ENCODE data around the gene TTLL11. TPM values are rescaled to one million over a fixed set of nuclear protein-coding genes. Genes with fewer than 3 reads are reported as not detected.
A peak's percentile ranks its signal among the peaks of the same experiment; 100 is the strongest.

Gene TTLL11
- total RNA-seq, 1 donor from 2014 or later: 6.9 TPM

DNA sequence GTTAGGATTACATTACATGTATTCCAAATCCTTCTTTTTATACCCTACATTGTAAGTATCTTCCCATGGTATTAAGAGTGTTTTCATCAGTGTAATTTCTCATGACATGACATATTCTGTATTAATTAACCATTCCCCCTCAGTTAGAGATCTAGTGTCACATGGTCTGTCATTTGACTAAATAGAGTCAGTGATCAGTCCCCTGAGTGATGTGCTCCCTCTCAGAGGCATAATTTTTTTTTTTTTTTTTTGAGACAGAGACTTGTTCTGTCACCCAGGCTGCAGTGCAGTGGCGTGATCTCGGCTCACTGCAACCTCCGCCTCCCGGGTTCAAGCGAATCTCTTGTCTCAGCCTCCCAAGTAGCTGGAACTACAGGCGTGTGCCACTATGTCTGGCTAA, 218.6 kb downstream of the TTLL11 start:
- H3K4me1 Mint-ChIP-seq (ENCODE audit: low read depth, unreplicated experiment): peaks cover 7% of the 10 kb centered on the region
- H3K36me3 Mint-ChIP-seq (ENCODE audit: low read depth, unreplicated experiment): peaks cover 2% of the 10 kb centered on the region
- Histone ChIP-seq H3K36me3 (ENCODE audit: insufficient read depth, low read length) (no peaks in the 10 kb centered on the region), H2AFZ (ENCODE audit: low read depth, low read length) (no peak overlapping the region), H3K4me2 (ENCODE audit: low read length) (no peak overlapping the region), H3K4me3 (ENCODE audit: insufficient read depth, low read depth, low read length) (no peak overlapping the region), H3K9me3 (ENCODE audit: insufficient read depth, low read depth, low read length) (no peaks in the 10 kb centered on the region), H3K79me2 (ENCODE audit: insufficient read depth, low read length) (no peaks in the 10 kb centered on the region), H3K27me3 (ENCODE audit: insufficient read depth, low read length) (no peaks in the 10 kb centered on the region), H3K27ac (ENCODE audit: low read depth, low read length) (no peak overlapping the region), H4K20me1 (ENCODE audit: insufficient read depth, low read length) (no peaks in the 10 kb centered on the region), H3K9ac (ENCODE audit: low read length) (no peak overlapping the region), H3K4me1 (ENCODE audit: insufficient read depth, low read length) (peaks cover 16% of the 10 kb centered on the region)
- FAIRE-seq: no peak
- no peak overlapping the region for H3K27ac Mint-ChIP-seq (ENCODE audit: unreplicated experiment)
- no peak for DNase-seq (ENCODE audit: low read depth)
- TF ChIP-seq, protein P1, sequence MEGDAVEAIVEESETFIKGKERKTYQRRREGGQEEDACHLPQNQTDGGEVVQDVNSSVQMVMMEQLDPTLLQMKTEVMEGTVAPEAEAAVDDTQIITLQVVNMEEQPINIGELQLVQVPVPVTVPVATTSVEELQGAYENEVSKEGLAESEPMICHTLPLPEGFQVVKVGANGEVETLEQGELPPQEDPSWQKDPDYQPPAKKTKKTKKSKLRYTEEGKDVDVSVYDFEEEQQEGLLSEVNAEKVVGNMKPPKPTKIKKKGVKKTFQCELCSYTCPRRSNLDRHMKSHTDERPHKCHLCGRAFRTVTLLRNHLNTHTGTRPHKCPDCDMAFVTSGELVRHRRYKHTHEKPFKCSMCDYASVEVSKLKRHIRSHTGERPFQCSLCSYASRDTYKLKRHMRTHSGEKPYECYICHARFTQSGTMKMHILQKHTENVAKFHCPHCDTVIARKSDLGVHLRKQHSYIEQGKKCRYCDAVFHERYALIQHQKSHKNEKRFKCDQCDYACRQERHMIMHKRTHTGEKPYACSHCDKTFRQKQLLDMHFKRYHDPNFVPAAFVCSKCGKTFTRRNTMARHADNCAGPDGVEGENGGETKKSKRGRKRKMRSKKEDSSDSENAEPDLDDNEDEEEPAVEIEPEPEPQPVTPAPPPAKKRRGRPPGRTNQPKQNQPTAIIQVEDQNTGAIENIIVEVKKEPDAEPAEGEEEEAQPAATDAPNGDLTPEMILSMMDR (IDR thresholded peaks at IDR 0.05; ENCODE audit: insufficient read depth, low read depth, low read length): no peak
- TF ChIP-seq EZH2 (IDR thresholded peaks at IDR 0.05; ENCODE audit: insufficient read depth, low read length): no peak
- H3K4me3 Mint-ChIP-seq (ENCODE audit: unreplicated experiment): no peak overlapping the region
- H3K27me3 Mint-ChIP-seq (ENCODE audit: low read depth, unreplicated experiment): peaks cover 60% of the 10 kb centered on the region
- no peaks in the 10 kb centered on the region for H3K9me3 Mint-ChIP-seq (ENCODE audit: unreplicated experiment)

DNA sequence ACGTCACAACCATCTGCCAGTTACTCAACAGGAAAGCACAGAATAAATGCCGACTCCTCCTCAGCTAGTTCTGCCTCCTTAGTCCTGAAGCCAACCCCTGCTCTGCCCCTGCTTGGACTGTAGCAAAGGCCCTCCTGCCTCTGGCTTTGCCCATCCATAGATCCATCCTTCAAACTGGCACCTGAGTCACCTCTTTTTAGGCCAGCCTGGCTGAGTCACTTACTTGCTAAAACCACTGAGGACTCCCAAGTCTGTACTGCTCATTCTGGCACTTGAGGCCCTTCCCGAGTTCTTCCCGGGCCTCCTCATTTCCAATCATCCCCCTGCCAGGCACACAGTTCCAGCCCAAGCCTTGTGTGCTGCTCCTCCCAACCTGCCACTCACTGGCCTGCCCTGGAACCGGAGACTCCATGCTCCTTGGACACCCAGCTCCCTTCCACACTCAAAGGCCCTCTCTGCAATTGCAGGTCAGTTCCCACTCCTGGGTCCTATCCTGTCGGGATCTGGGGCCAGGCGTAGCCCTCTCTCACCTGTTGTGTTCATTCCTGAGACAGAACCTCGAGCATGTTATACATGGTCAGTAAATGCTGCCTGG, 221.6 kb downstream of the TTLL11 start:
- Mint-ChIP-seq H3K27ac (ENCODE audit: unreplicated experiment) (no peak overlapping the region), H3K4me3 (ENCODE audit: unreplicated experiment) (no peak overlapping the region), H3K4me1 (ENCODE audit: low read depth, unreplicated experiment) (peaks cover 4% of the 10 kb centered on the region), H3K36me3 (ENCODE audit: low read depth, unreplicated experiment) (peaks cover 4% of the 10 kb centered on the region), H3K9me3 (ENCODE audit: unreplicated experiment) (no peaks in the 10 kb centered on the region), H3K27me3 (ENCODE audit: low read depth, unreplicated experiment) (peaks cover 46% of the 10 kb centered on the region)
- H3K9ac ChIP-seq (ENCODE audit: low read length): no peak overlapping the region
- H3K36me3 ChIP-seq (ENCODE audit: insufficient read depth, low read length): no peaks in the 10 kb centered on the region
- H3K4me2 ChIP-seq (ENCODE audit: low read length): no peak overlapping the region
- peaks cover 11% of the 10 kb centered on the region for H3K4me1 ChIP-seq (ENCODE audit: insufficient read depth, low read length)
- no peak overlapping the region for H3K4me3 ChIP-seq (ENCODE audit: insufficient read depth, low read depth, low read length)
- no peaks in the 10 kb centered on the region for H3K27me3 ChIP-seq (ENCODE audit: insufficient read depth, low read length)
- TF ChIP-seq, protein P1 (IDR thresholded peaks at IDR 0.05; ENCODE audit: insufficient read depth, low read depth, low read length): no peak
- no peak for TF ChIP-seq EZH2 (IDR thresholded peaks at IDR 0.05; ENCODE audit: insufficient read depth, low read length)
- no peaks in the 10 kb centered on the region for H3K79me2 ChIP-seq (ENCODE audit: insufficient read depth, low read length)
- DNase-seq (ENCODE audit: low read depth) (peak; percentile 62), FAIRE-seq (no peak)
- H3K27ac ChIP-seq (ENCODE audit: low read depth, low read length): no peak overlapping the region
- no peak overlapping the region for H2AFZ ChIP-seq (ENCODE audit: low read depth, low read length)
- no peaks in the 10 kb centered on the region for H4K20me1 ChIP-seq (ENCODE audit: insufficient read depth, low read length)
- no peaks in the 10 kb centered on the region for H3K9me3 ChIP-seq (ENCODE audit: insufficient read depth, low read depth, low read length)

DNA sequence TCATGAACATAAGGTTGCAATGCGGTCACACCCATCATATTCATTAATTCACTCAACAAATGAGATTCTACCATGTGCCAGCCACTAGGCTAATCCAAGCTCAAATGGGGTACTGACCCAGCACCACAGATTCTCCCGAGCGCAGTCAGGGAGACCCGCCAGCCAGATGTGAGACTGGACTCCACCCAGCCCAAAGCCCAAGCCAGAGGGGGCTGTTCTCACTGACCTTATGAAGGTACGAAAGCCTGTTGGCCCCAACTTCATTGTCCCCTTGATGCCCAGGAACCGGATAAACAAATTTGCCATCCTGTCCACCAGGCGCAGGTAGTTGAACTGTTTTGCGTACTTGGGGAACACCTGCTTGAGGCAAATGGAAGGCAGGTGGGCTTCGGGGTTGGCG, 222.8 kb downstream of the TTLL11 start:
- peaks cover 4% of the 10 kb centered on the region for H3K36me3 Mint-ChIP-seq (ENCODE audit: low read depth, unreplicated experiment)
- H3K27me3 Mint-ChIP-seq (ENCODE audit: low read depth, unreplicated experiment): peaks cover 41% of the 10 kb centered on the region
- no peak overlapping the region for H3K4me3 Mint-ChIP-seq (ENCODE audit: unreplicated experiment)
- H3K4me1 ChIP-seq (ENCODE audit: insufficient read depth, low read length): peaks cover 5% of the 10 kb centered on the region
- no peaks in the 10 kb centered on the region for H3K9me3 Mint-ChIP-seq (ENCODE audit: unreplicated experiment)
- H3K4me3 ChIP-seq (ENCODE audit: insufficient read depth, low read depth, low read length): no peak overlapping the region
- no peaks in the 10 kb centered on the region for H3K36me3 ChIP-seq (ENCODE audit: insufficient read depth, low read length)
- no peak overlapping the region for H3K9ac ChIP-seq (ENCODE audit: low read length)
- peaks cover 1% of the 10 kb centered on the region for H3K4me1 Mint-ChIP-seq (ENCODE audit: low read depth, unreplicated experiment)
- H4K20me1 ChIP-seq (ENCODE audit: insufficient read depth, low read length): no peaks in the 10 kb centered on the region
- H3K9me3 ChIP-seq (ENCODE audit: insufficient read depth, low read depth, low read length): no peaks in the 10 kb centered on the region
- no peaks in the 10 kb centered on the region for H3K79me2 ChIP-seq (ENCODE audit: insufficient read depth, low read length)
- DNase-seq (ENCODE audit: low read depth) (no peak), FAIRE-seq (no peak)
- H3K27ac Mint-ChIP-seq (ENCODE audit: unreplicated experiment): no peak overlapping the region
- TF ChIP-seq, protein P1 (IDR thresholded peaks at IDR 0.05; ENCODE audit: insufficient read depth, low read depth, low read length): no peak
- no peak for TF ChIP-seq EZH2 (IDR thresholded peaks at IDR 0.05; ENCODE audit: insufficient read depth, low read length)
- no peaks in the 10 kb centered on the region for H3K27me3 ChIP-seq (ENCODE audit: insufficient read depth, low read length)
- H3K27ac ChIP-seq (ENCODE audit: low read depth, low read length): no peak overlapping the region
- no peak overlapping the region for H2AFZ ChIP-seq (ENCODE audit: low read depth, low read length)
- no peak overlapping the region for H3K4me2 ChIP-seq (ENCODE audit: low read length)
